Fibroblast of lung (primary cell): ENCODE results near the gene TMEM240. TPM values are rescaled to one million over a fixed set of nuclear protein-coding genes. Genes with fewer than 3 reads are reported as not detected.

ENCODE experiments used
- DNase-seq, 2 donors: peaks; one replicate each; pipeline versions ENCODE4 v3.0.0 to v3.0.0-alpha.2; 2010; ENCODE audit warnings: low read depth in 2 of 2
- H2AFZ ChIP-seq: 2 replicates; pipeline ENCODE4 v1.5.1; 2012; ENCODE audit warnings: low read length, control low read depth, inconsistent platforms
- H3K27ac ChIP-seq: 2 replicates; pipeline ENCODE4 v1.5.1; 2011; ENCODE audit warnings: low read length, control low read depth; ENCODE audit not compliant: insufficient read depth
- H3K27me3 ChIP-seq: 2 replicates; pipeline ENCODE4 v1.5.1; 2011; ENCODE audit warnings: mild to moderate bottlenecking, low read length; ENCODE audit not compliant: control insufficient read depth, insufficient read depth
- H3K36me3 ChIP-seq: 2 replicates; pipeline ENCODE4 v1.5.1; 2011; ENCODE audit warnings: low read length; ENCODE audit not compliant: control insufficient read depth, insufficient read depth
- H3K4me1 ChIP-seq: 2 replicates; pipeline ENCODE4 v1.5.1; 2011; ENCODE audit warnings: low read length; ENCODE audit not compliant: control insufficient read depth, insufficient read depth; ENCODE audit errors: extremely low read depth
- H3K4me2 ChIP-seq: 2 replicates; pipeline ENCODE4 v1.5.1; 2011; ENCODE audit warnings: low read length, control low read depth; ENCODE audit not compliant: insufficient read depth; ENCODE audit errors: extremely low read depth
- H3K4me3 ChIP-seq, 4 experiments: fragments of 200-600 bp in 1 of 4; sonication (generic) in 1 of 4; replicated peaks in 1 of 4; 2 replicates each; pipeline ENCODE4 v1.5.1; 2011 to 2016; ENCODE audit warnings: low read length in 4 of 4, low read depth in 3 of 4, mild to moderate bottlenecking in 3 of 4, control low read depth in 2 of 4, inconsistent platforms in 1 of 4, mixed read lengths in 1 of 4; ENCODE audit not compliant: insufficient read depth in 1 of 4; ENCODE audit errors: control extremely low read depth in 1 of 4
- H3K79me2 ChIP-seq: 2 replicates; pipeline ENCODE4 v1.5.1; 2012; ENCODE audit warnings: mild to moderate bottlenecking, low read length, inconsistent platforms; ENCODE audit not compliant: control insufficient read depth, insufficient read depth
- H3K9ac ChIP-seq: 2 replicates; pipeline ENCODE4 v1.5.1; 2011; ENCODE audit warnings: mild to moderate bottlenecking, low read length, control low read depth; ENCODE audit not compliant: insufficient read depth
- H3K9me3 ChIP-seq: 2 replicates; pipeline ENCODE4 v1.5.1; 2012; ENCODE audit warnings: low read depth, low read length; ENCODE audit not compliant: control insufficient read depth, insufficient read depth
- H4K20me1 ChIP-seq: 2 replicates; pipeline ENCODE4 v1.5.1; 2011; ENCODE audit warnings: low read length; ENCODE audit not compliant: control insufficient read depth, insufficient read depth; ENCODE audit errors: extremely low read depth
- EZH2 ChIP-seq: IDR thresholded peaks from 2 replicates; pipeline ENCODE4 v1.5.1; 2012; ENCODE audit warnings: low read length, control low read depth, mild to moderate bottlenecking; ENCODE audit errors: missing control alignments
- polyA plus RNA-seq, 2 donors: library from polyadenylated mRNA; depleted of rRNA in 1 of 2; stranded (reverse) in 1 of 2; unstranded in 1 of 2; fragments of >200 nt; gene quantifications; 2 replicates each; pipeline ENCODE4 v1.2.1, GENCODE V29; 2011 to 2012; ENCODE audit warnings: missing spikeins in 1 of 2
- total RNA-seq: library from RNA; depleted of rRNA; stranded (reverse); fragments of >200 nt; gene quantifications from 2 replicates; pipeline ENCODE4 v1.2.1, GENCODE V29; 2014
- TF ChIP-seq, protein P1 (sequence below), 2 donors: IDR thresholded peaks in 1 of 2; conservative IDR thresholded peaks in 1 of 2; 1 replicate in 1 of 2; 2 replicates in 1 of 2; pipeline ENCODE4 v1.5.1; 2011 to 2012; ENCODE audit warnings: low read length in 2 of 2, control low read depth in 1 of 2, inconsistent platforms in 1 of 2, low read depth in 1 of 2, mild to moderate bottlenecking in 1 of 2

TMEM240 gene
- total and polyA plus RNA-seq, 2 donors (not counting 1 experiment from before 2014, with no cell fraction given): 1.4 to 5.4 TPM

- H3K9ac ChIP-seq: no peak overlapping the region
- H3K4me3 ChIP-seq: no peak overlapping the region
- DNase-seq: no peak
- no peaks in the 10 kb centered on the region for H3K9me3 ChIP-seq
- H3K27me3 ChIP-seq: no peaks in the 10 kb centered on the region
- TF ChIP-seq, protein P1, sequence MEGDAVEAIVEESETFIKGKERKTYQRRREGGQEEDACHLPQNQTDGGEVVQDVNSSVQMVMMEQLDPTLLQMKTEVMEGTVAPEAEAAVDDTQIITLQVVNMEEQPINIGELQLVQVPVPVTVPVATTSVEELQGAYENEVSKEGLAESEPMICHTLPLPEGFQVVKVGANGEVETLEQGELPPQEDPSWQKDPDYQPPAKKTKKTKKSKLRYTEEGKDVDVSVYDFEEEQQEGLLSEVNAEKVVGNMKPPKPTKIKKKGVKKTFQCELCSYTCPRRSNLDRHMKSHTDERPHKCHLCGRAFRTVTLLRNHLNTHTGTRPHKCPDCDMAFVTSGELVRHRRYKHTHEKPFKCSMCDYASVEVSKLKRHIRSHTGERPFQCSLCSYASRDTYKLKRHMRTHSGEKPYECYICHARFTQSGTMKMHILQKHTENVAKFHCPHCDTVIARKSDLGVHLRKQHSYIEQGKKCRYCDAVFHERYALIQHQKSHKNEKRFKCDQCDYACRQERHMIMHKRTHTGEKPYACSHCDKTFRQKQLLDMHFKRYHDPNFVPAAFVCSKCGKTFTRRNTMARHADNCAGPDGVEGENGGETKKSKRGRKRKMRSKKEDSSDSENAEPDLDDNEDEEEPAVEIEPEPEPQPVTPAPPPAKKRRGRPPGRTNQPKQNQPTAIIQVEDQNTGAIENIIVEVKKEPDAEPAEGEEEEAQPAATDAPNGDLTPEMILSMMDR (conservative IDR thresholded peaks at IDR 0.05 in 1 of 2, IDR thresholded peaks at IDR 0.05 in 1 of 2; ENCODE audit: low read depth in 1 of 2, low read length in 2 of 2): no peak
- TF ChIP-seq EZH2: no peak
- peaks cover 3% of the 10 kb centered on the region for H4K20me1 ChIP-seq
- peaks cover 26% of the 10 kb centered on the region for H3K79me2 ChIP-seq
- peaks cover 6% of the 10 kb centered on the region for H3K4me1 ChIP-seq
- H3K36me3 ChIP-seq: peaks cover 26% of the 10 kb centered on the region
- H3K27ac ChIP-seq: no peak overlapping the region
- H3K4me2 ChIP-seq: no peak overlapping the region
- no peak overlapping the region for H2AFZ ChIP-seq
Observed at GRCh38 chr1:1537626-1538250, 2.7 kb downstream of the TMEM240 start.

DNA sequence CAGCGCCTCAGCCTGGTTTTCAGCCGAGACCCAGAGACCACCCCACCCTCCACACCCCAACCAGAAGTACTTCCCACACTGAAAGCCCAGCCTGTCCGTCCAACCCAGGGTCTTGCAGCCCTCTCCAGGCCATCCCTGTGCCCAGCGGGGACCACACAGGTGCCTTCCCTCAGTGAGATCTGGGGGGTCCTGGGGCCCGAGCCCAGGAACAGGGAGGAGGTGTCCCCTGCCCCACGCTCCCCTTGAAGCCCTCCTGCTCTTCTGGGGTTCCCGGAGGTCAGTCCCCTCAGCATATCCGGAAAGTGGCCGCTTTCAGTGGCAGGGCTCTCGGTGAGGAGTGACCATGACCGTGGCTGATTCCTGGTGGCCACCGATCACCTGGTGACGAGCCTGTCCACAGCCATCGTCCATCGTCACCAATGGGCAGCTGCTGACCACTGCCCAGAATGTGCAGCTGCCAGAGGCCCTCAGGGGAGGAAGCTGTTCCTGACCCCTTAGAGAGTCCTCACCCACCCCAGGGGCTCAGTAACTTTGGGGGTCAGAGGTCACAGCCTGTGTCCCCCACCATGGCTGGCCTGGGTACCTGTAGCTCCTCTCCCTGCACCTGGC, 3.4 kb downstream of the TMEM240 start:
- no peaks in the 10 kb centered on the region for H3K9me3 ChIP-seq
- no peaks in the 10 kb centered on the region for H3K27me3 ChIP-seq
- H2AFZ ChIP-seq: no peak overlapping the region
- H3K4me2 ChIP-seq: no peak overlapping the region
- peaks cover 26% of the 10 kb centered on the region for H3K79me2 ChIP-seq
- peaks cover 3% of the 10 kb centered on the region for H4K20me1 ChIP-seq
- DNase-seq: no peak
- H3K27ac ChIP-seq: no peak overlapping the region
- H3K4me1 ChIP-seq: peaks cover 6% of the 10 kb centered on the region
- no peak for TF ChIP-seq EZH2
- TF ChIP-seq, protein P1 (conservative IDR thresholded peaks at IDR 0.05 in 1 of 2, IDR thresholded peaks at IDR 0.05 in 1 of 2; ENCODE audit: low read depth in 1 of 2, low read length in 2 of 2): no peak
- H3K36me3 ChIP-seq: peaks cover 22% of the 10 kb centered on the region
- H3K9ac ChIP-seq: no peak overlapping the region
- no peak overlapping the region for H3K4me3 ChIP-seq

- DNase-seq: no peak
- H4K20me1 ChIP-seq: peaks cover 3% of the 10 kb centered on the region
- peaks cover 26% of the 10 kb centered on the region for H3K79me2 ChIP-seq
- no peak overlapping the region for H2AFZ ChIP-seq
- no peak overlapping the region for H3K4me2 ChIP-seq
- peaks cover 21% of the 10 kb centered on the region for H3K36me3 ChIP-seq
- no peaks in the 10 kb centered on the region for H3K9me3 ChIP-seq
- no peaks in the 10 kb centered on the region for H3K27me3 ChIP-seq
- no peak overlapping the region for H3K9ac ChIP-seq
- H3K4me1 ChIP-seq: peaks cover 6% of the 10 kb centered on the region
- TF ChIP-seq, protein P1 (conservative IDR thresholded peaks at IDR 0.05 in 1 of 2, IDR thresholded peaks at IDR 0.05 in 1 of 2; ENCODE audit: low read depth in 1 of 2, low read length in 2 of 2): no peak
- TF ChIP-seq EZH2: no peak
- H3K4me3 ChIP-seq: no peak overlapping the region
- H3K27ac ChIP-seq: no peak overlapping the region
Observed at GRCh38 chr1:1536019-1536937, 4.1 kb downstream of the TMEM240 start.
